ENCODE measurements around the gene CCNJL. TPM values are rescaled to one million over a fixed set of nuclear protein-coding genes. Genes with fewer than 3 reads are reported as not detected.

Gene CCNJL
- total and polyA plus RNA-seq, 2 of the 8 experiments (the other 6 are each of a cell fraction or from before 2014, with no cell fraction given) = 34.6 to 44.7 TPM

DNA sequence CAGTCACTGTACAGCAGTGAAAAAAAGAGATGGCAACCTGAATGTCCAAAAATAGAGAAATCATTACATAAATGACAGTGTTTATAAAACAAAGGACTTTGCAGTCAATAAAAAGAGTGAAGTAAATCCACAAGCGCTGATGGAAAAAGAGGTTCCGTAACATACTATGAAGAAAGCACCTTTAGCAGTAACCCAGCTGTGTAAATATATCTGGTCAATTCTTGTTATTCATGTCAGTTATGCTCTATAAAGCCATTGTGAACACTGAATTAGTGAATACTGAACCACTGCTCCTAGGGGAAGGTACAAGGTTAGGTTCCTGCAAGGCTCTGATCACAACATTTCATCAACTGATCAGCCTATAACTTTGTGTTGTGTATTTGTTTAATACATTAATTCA, 39.5 kb downstream of the CCNJL start:
- Histone ChIP-seq H4K8ac (ENCODE audit: extremely low read depth, insufficient read depth, low read length) (no peak overlapping the region), H4K91ac (replicated peaks; ENCODE audit: insufficient read length, low read length) (no peak overlapping the region), H3K27me3 (replicated peaks in 1 of 4; ENCODE audit: control insufficient read depth in 3 of 4, extremely low read depth in 1 of 4, insufficient read depth in 3 of 4, low read length in 3 of 4) (no peaks in the 10 kb centered on the region), H4K5ac (ENCODE audit: insufficient read length, low read depth, low read length) (no peak overlapping the region), H3K4me1 (replicated peaks in 1 of 4; ENCODE audit: control insufficient read depth in 3 of 4, insufficient read depth in 4 of 4, low read length in 3 of 4) (peaks cover 0 to 12% (median 11%) of the 10 kb centered on the region in 4 experiments; a peak in 6 of 7 replicates), H3K9me3 (ENCODE audit: insufficient read depth in 2 of 2, low read depth in 1 of 2, low read length in 1 of 2) (no peaks in the 10 kb centered on the region), H3K14ac (ENCODE audit: insufficient read length) (no peak overlapping the region), H3K4me3 (ENCODE audit: extremely low read depth in 1 of 4, insufficient read depth in 2 of 4, low read depth in 3 of 4, low read length in 4 of 4) (no peak overlapping the region), H2BK12ac (ENCODE audit: low read depth, low read length) (no peak overlapping the region), H3K56ac (replicated peaks; ENCODE audit: insufficient read length, low read depth, low read length) (no peak overlapping the region), H2AK5ac (ENCODE audit: low read depth, low read length) (no peak overlapping the region), H3K4ac (replicated peaks; ENCODE audit: insufficient read length, low read depth, low read length) (no peak overlapping the region), H2BK20ac (ENCODE audit: low read length) (no peak overlapping the region), H3K36me3 (ENCODE audit: control insufficient read depth in 2 of 4, insufficient read depth in 4 of 4, low read length in 3 of 4) (peaks cover 2 to 23% (median 7%) of the 10 kb centered on the region in 4 experiments; a peak in 6 of 8 replicates), H4K20me1 (replicated peaks in 1 of 2; ENCODE audit: control insufficient read depth in 1 of 2, insufficient read depth in 2 of 2, low read length in 2 of 2) (peaks cover 0 to 2% of the 10 kb centered on the region in 2 experiments), H3K4me2 (ENCODE audit: insufficient read depth in 1 of 2, low read depth in 2 of 2, low read length in 2 of 2) (no peak overlapping the region), H3K79me1 (ENCODE audit: low read depth, low read length) (no peaks in the 10 kb centered on the region; the same call in 1 of the 2 replicates), H2AFZ (ENCODE audit: low read length) (no peak overlapping the region), H3K23ac (ENCODE audit: insufficient read length) (no peak overlapping the region), H2BK15ac (ENCODE audit: low read length) (no peak overlapping the region), H3K27ac (ENCODE audit: low read depth, low read length) (no peak overlapping the region), H3K23me2 (ENCODE audit: low read depth, low read length) (no peaks in the 10 kb centered on the region), H3K9ac (replicated peaks in 1 of 4; ENCODE audit: extremely low read depth in 1 of 4, low read depth in 3 of 4, low read length in 3 of 4) (no peak overlapping the region), H3K18ac (ENCODE audit: extremely low read depth, low read length) (no peak overlapping the region), H3K79me2 (ENCODE audit: control insufficient read depth in 1 of 2, insufficient read depth in 2 of 2, low read length in 2 of 2) (peaks cover 0 to 3% of the 10 kb centered on the region in 2 experiments; a peak in 1 of 4 replicates), H2BK5ac (ENCODE audit: low read depth, low read length) (no peak overlapping the region), H2BK120ac (replicated peaks; ENCODE audit: low read depth, low read length) (no peak overlapping the region)
- ChIA-PET POLR2A (ENCODE audit: partially characterized antibody) (interaction anchor here (1.0 to 3.1 kb wide), 5 partner anchors 9 to 24 kb away, joined by 3 to 12 read pairs (median 4); no protein-coding TSS in a partner anchor), CTCF (ENCODE audit: partially characterized antibody) (interaction anchor here (1.2 to 27.2 kb wide), 5 partner anchors 14 to 73 kb away, joined by 3 to 362 read pairs (median 8); no protein-coding TSS in a partner anchor)
- 93% methylated on average over 2 of the region's 2 CpGs; no CpG with 5 or more reads in 1 of the 2 experiments for WGBS, 2 experiments (ENCODE audit: extremely low coverage in 1 of 2, insufficient coverage in 1 of 2, insufficient read length in 1 of 2, insufficient replicate concordance in 2 of 2, low coverage in 1 of 2, low lambda C conversion rate in 2 of 2, missing lambda C conversion rate in 1 of 2)
- FAIRE-seq = no peak
- TF ChIP-seq RBBP5 (IDR thresholded peaks at IDR 0.05; ENCODE audit: borderline replicate concordance, low read depth, low read length) (no peak), BCL11A (IDR thresholded peaks at IDR 0.05; ENCODE audit: low read depth in 2 of 2, low read length in 2 of 2) (no peak), KDM5A (IDR thresholded peaks at IDR 0.05; ENCODE audit: low read length) (no peak), BACH1 (IDR thresholded peaks at IDR 0.05; ENCODE audit: low read length) (no peak), SRF (IDR thresholded peaks at IDR 0.05; ENCODE audit: low read depth, low read length) (no peak), YY1 (IDR thresholded peaks at IDR 0.05; ENCODE audit: low read depth, low read length) (no peak), MAFK (IDR thresholded peaks at IDR 0.05; ENCODE audit: low read depth, low read length) (no peak), TBP (IDR thresholded peaks at IDR 0.05; ENCODE audit: low read depth, low read length) (no peak), CEBPB (IDR thresholded peaks at IDR 0.05; ENCODE audit: low read depth, low read length) (no peak), ASH2L (IDR thresholded peaks at IDR 0.05; ENCODE audit: low read length) (no peak)
- TF ChIP-seq, protein P1, sequence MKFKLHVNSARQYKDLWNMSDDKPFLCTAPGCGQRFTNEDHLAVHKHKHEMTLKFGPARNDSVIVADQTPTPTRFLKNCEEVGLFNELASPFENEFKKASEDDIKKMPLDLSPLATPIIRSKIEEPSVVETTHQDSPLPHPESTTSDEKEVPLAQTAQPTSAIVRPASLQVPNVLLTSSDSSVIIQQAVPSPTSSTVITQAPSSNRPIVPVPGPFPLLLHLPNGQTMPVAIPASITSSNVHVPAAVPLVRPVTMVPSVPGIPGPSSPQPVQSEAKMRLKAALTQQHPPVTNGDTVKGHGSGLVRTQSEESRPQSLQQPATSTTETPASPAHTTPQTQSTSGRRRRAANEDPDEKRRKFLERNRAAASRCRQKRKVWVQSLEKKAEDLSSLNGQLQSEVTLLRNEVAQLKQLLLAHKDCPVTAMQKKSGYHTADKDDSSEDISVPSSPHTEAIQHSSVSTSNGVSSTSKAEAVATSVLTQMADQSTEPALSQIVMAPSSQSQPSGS (IDR thresholded peaks at IDR 0.05; ENCODE audit: low read length) = no peak
- TF ChIP-seq, protein P2, sequence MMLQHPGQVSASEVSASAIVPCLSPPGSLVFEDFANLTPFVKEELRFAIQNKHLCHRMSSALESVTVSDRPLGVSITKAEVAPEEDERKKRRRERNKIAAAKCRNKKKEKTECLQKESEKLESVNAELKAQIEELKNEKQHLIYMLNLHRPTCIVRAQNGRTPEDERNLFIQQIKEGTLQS (IDR thresholded peaks at IDR 0.05; ENCODE audit: insufficient read depth, low read depth, low read length) = no peak
- DNase-seq (ENCODE audit: low read depth in 1 of 2, low spot score in 2 of 2) = no peak

Data from H1 (cell line).